ENCODE measurements around the gene GMPPB.

DNA sequence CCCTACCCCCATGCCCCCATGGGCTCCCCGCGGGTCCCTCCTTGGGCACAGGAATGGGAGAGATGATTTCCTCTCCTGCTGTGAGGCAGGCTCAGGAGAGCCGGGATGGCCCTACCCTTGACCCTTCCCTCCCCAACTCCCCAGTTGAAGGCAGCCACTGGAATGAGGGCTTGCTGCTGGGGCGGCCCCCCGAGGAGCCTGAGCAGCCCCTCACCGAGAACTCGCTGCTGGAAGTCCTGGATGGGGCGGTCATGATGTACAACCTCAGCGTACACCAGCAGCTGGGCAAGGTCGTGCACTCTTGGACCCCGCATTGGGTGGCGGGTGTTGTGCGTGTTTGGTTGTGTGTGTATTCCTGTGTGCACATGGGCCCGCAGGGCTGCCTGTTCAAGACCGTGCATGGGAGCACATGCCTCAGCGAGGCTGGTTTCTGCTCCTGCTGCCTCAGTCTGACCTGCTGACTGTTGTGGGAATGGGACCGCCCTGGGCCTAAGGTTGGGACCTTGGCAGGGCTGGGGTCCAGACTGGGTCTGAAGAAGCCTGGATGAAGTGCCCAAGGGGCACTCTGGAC is 18.3 kb downstream of the GMPPB start:
- TF ChIP-seq, protein P1, sequence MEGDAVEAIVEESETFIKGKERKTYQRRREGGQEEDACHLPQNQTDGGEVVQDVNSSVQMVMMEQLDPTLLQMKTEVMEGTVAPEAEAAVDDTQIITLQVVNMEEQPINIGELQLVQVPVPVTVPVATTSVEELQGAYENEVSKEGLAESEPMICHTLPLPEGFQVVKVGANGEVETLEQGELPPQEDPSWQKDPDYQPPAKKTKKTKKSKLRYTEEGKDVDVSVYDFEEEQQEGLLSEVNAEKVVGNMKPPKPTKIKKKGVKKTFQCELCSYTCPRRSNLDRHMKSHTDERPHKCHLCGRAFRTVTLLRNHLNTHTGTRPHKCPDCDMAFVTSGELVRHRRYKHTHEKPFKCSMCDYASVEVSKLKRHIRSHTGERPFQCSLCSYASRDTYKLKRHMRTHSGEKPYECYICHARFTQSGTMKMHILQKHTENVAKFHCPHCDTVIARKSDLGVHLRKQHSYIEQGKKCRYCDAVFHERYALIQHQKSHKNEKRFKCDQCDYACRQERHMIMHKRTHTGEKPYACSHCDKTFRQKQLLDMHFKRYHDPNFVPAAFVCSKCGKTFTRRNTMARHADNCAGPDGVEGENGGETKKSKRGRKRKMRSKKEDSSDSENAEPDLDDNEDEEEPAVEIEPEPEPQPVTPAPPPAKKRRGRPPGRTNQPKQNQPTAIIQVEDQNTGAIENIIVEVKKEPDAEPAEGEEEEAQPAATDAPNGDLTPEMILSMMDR (conservative IDR thresholded peaks at IDR 0.05 in 1 of 2, IDR thresholded peaks at IDR 0.05 in 1 of 2; ENCODE audit: extremely low read depth in 1 of 2, insufficient read depth in 1 of 2, low read depth in 1 of 2, low read length in 2 of 2): no peak
- TF ChIP-seq EZH2 (IDR thresholded peaks at IDR 0.05; ENCODE audit: borderline replicate concordance, low read length): no peak
